GM10266 (cell line): ENCODE results near the gene ECI1.

Experiments used
- DNase-seq: peaks from one replicate; pipeline ENCODE4 v3.0.0; 2012; ENCODE audit errors: extremely low spot score
- CTCF ChIP-seq: IDR thresholded peaks from 2 replicates; pipeline ENCODE4 v1.5.1; 2012; ENCODE audit warnings: mild to moderate bottlenecking, low read depth; ENCODE audit not compliant: control insufficient read depth, insufficient read depth; ENCODE audit errors: missing control alignments

Gene ECI1

GRCh38 chr16:2278956-2279800 lies 27.8 kb upstream of the ECI1 start:
- TF ChIP-seq CTCF, result no peak
- DNase-seq, result no peak

GRCh38 chr16:2278272-2278608 lies 26.9 kb upstream of the ECI1 start:
- no peak for TF ChIP-seq CTCF
- no peak for DNase-seq

GRCh38 chr16:2277466-2278271 lies 26.3 kb upstream of the ECI1 start:
- TF ChIP-seq CTCF, result no peak

GRCh38 chr16:2276368-2277195 lies 25.2 kb upstream of the ECI1 start:
- no peak for TF ChIP-seq CTCF
- no peak for DNase-seq

More at GRCh38 chr16:2277466-2278271, 26.3 kb upstream of the ECI1 start:
- no peak for DNase-seq

- TF ChIP-seq CTCF, result no peak
- DNase-seq, result no peak
These were observed 24.3 kb upstream of the ECI1 start for GRCh38 chr16:2275476-2276367.

GRCh38 chr16:2273931-2274330 lies 22.5 kb upstream of the ECI1 start:
- TF ChIP-seq CTCF, result no peak
- DNase-seq, result no peak
